H9 (cell line): Measurements from ENCODE around the gene HDAC7. TPM values are rescaled to one million over a fixed set of nuclear protein-coding genes. Genes with fewer than 3 reads are reported as not detected.

Experiments
- DNase-seq: peaks from one replicate; pipeline ENCODE4 v3.0.0-alpha.2; 2017
- H2AFZ ChIP-seq: one replicate; pipeline ENCODE4 v1.6.1; 2013; ENCODE audit warnings: mild to moderate bottlenecking, low read length, control low read depth, moderate library complexity
- H2AK5ac ChIP-seq: 2 replicates; pipeline ENCODE4 v1.6.1; 2013; ENCODE audit warnings: low read length, control low read depth, mixed read lengths; ENCODE audit not compliant: insufficient read length
- H2BK120ac ChIP-seq: one replicate; pipeline ENCODE4 v1.6.1; 2013; ENCODE audit warnings: low read depth, mild to moderate bottlenecking, low read length, control low read depth, inconsistent platforms; ENCODE audit not compliant: poor library complexity, severe bottlenecking
- H2BK12ac ChIP-seq: 2 replicates; pipeline ENCODE4 v1.6.1; 2013; ENCODE audit warnings: low read length, control low read depth, mixed read lengths, low read depth; ENCODE audit not compliant: insufficient read length
- H2BK15ac ChIP-seq: 2 replicates; pipeline ENCODE4 v1.6.1; 2013; ENCODE audit warnings: low read depth, low read length, control low read depth
- H2BK20ac ChIP-seq: one replicate; pipeline ENCODE4 v1.6.1; 2013; ENCODE audit warnings: low read depth, mild to moderate bottlenecking, low read length, control low read depth, inconsistent platforms; ENCODE audit not compliant: poor library complexity, severe bottlenecking
- H2BK5ac ChIP-seq: 2 replicates; pipeline ENCODE4 v1.6.1; 2013; ENCODE audit warnings: low read length, control low read depth, mixed read lengths; ENCODE audit not compliant: insufficient read length
- H3K14ac ChIP-seq: 2 replicates; pipeline ENCODE4 v1.6.1; 2013; ENCODE audit warnings: low read length, control low read depth; ENCODE audit not compliant: insufficient read depth
- H3K18ac ChIP-seq: 2 replicates; pipeline ENCODE4 v1.6.1; 2013; ENCODE audit warnings: low read depth, mild to moderate bottlenecking, mixed read lengths, low read length, control low read depth; ENCODE audit not compliant: insufficient read length
- H3K23ac ChIP-seq: 2 replicates; pipeline ENCODE4 v1.6.1; 2013; ENCODE audit warnings: low read length, control low read depth, mixed read lengths, low read depth; ENCODE audit not compliant: insufficient read length
- H3K23me2 ChIP-seq: 2 replicates; pipeline ENCODE4 v1.6.1; 2013; ENCODE audit warnings: low read depth, mild to moderate bottlenecking, mixed read lengths, low read length, control low read depth; ENCODE audit not compliant: insufficient read length, poor library complexity, severe bottlenecking
- H3K27ac ChIP-seq: 2 replicates; pipeline ENCODE4 v1.5.1; 2013; ENCODE audit warnings: low read length, control low read depth, mixed read lengths, low read depth; ENCODE audit not compliant: insufficient read length
- H3K27me3 ChIP-seq: 2 replicates; pipeline ENCODE4 v1.6.1; 2013; ENCODE audit warnings: low read length, control low read depth, inconsistent platforms; ENCODE audit not compliant: insufficient read depth
- H3K4ac ChIP-seq: 2 replicates; pipeline ENCODE4 v1.6.1; 2013; ENCODE audit warnings: low read depth, mild to moderate bottlenecking, control low read depth, inconsistent platforms, low read length, moderate library complexity
- H3K4me1 ChIP-seq: 2 replicates; pipeline ENCODE4 v1.6.1; 2013; ENCODE audit warnings: low read length, control low read depth, inconsistent platforms; ENCODE audit not compliant: insufficient read depth
- H3K4me2 ChIP-seq: 2 replicates; pipeline ENCODE4 v1.6.1; 2013; ENCODE audit warnings: low read length, control low read depth, mixed read lengths; ENCODE audit not compliant: insufficient read length, insufficient read depth
- H3K56ac ChIP-seq: 2 replicates; pipeline ENCODE4 v1.6.1; 2013; ENCODE audit warnings: low read depth, mild to moderate bottlenecking, mixed read lengths, low read length, control low read depth; ENCODE audit not compliant: insufficient read length
- H3K79me1 ChIP-seq: 2 replicates; pipeline ENCODE4 v1.6.1; 2013; ENCODE audit warnings: low read depth, mild to moderate bottlenecking, moderate library complexity, low read length, control low read depth, inconsistent platforms; ENCODE audit not compliant: insufficient read depth, poor library complexity, severe bottlenecking
- H3K79me2 ChIP-seq: 2 replicates; pipeline ENCODE4 v1.6.1; 2013; ENCODE audit warnings: low read length, control low read depth, inconsistent platforms; ENCODE audit not compliant: insufficient read depth
- H3K9ac ChIP-seq: 2 replicates; pipeline ENCODE4 v1.6.1; 2013; ENCODE audit warnings: low read length, control low read depth, mixed read lengths; ENCODE audit not compliant: insufficient read length; ENCODE audit errors: extremely low read depth
- H3K9me3 ChIP-seq: one replicate; pipeline ENCODE4 v1.6.1; 2013; ENCODE audit warnings: low read depth, low read length, inconsistent platforms; ENCODE audit not compliant: control insufficient read depth
- H3T11ph ChIP-seq: one replicate; pipeline ENCODE4 v1.6.1; 2013; ENCODE audit warnings: mild to moderate bottlenecking, low read length, control low read depth, inconsistent platforms
- H4K20me1 ChIP-seq: one replicate; pipeline ENCODE4 v1.6.1; 2013; ENCODE audit not compliant: control insufficient read depth, insufficient read length, insufficient read depth
- H4K5ac ChIP-seq: 2 replicates; pipeline ENCODE4 v1.6.1; 2013; ENCODE audit warnings: low read depth, mild to moderate bottlenecking, mixed read lengths, low read length, control low read depth; ENCODE audit not compliant: insufficient read length
- H4K8ac ChIP-seq: replicated peaks from 2 replicates; pipeline ENCODE4 v1.6.1; 2013; ENCODE audit warnings: low read length, control low read depth, mixed read lengths, low read depth; ENCODE audit not compliant: insufficient read length
- H4K91ac ChIP-seq: 2 replicates; pipeline ENCODE4 v1.6.1; 2013; ENCODE audit warnings: low read depth, mild to moderate bottlenecking, moderate library complexity, mixed read lengths, low read length, control low read depth; ENCODE audit not compliant: insufficient read length
- H3K27ac Mint-ChIP-seq, 3 experiments: 2 replicates in 2 of 3; 3 replicates in 1 of 3; pipeline ENCODE4 v1.8.0; 2020 to 2021; ENCODE audit warnings: mixed read lengths in 3 of 3, mild to moderate bottlenecking in 1 of 3, moderate library complexity in 1 of 3
- H3K27me3 Mint-ChIP-seq: 2 replicates; pipeline ENCODE4 v1.8.0; 2021; ENCODE audit warnings: low read depth, mild to moderate bottlenecking, moderate library complexity, mixed read lengths
- H3K36me3 Mint-ChIP-seq, 3 experiments: 2 replicates in 2 of 3; 3 replicates in 1 of 3; pipeline ENCODE4 v1.8.0; 2020 to 2021; ENCODE audit warnings: low read depth in 3 of 3, mixed read lengths in 3 of 3; ENCODE audit not compliant: insufficient read depth in 1 of 3
- H3K4me1 Mint-ChIP-seq, 2 experiments: 2 replicates each; pipeline ENCODE4 v1.8.0; 2020; ENCODE audit warnings: mixed read lengths in 2 of 2
- H3K4me3 Mint-ChIP-seq, 2 experiments: 2 replicates in 1 of 2; 3 replicates in 1 of 2; pipeline ENCODE4 v1.8.0; 2020 to 2021; ENCODE audit warnings: mild to moderate bottlenecking in 2 of 2, mixed read lengths in 2 of 2, moderate library complexity in 1 of 2
- H3K9me3 Mint-ChIP-seq, 2 experiments: 2 replicates in 1 of 2; 3 replicates in 1 of 2; pipeline ENCODE4 v1.8.0; 2020; ENCODE audit warnings: mild to moderate bottlenecking in 2 of 2, mixed read lengths in 2 of 2, moderate library complexity in 1 of 2
- CTCF ChIP-seq: fragments of 200-600 bp; sonication (generic); conservative IDR thresholded peaks from 3 replicates; pipeline ENCODE4 v1.8.0; 2021; ENCODE audit warnings: antibody characterized with exemption, mild to moderate bottlenecking
- WGBS: extraction: QIAGEN DNeasy Blood & Tissue Kit; methylation state at CpG from one replicate; pipeline ENCODE4 v1.1.7; 2013; ENCODE audit warnings: missing lambda C conversion rate, low lambda C conversion rate, mixed read lengths; ENCODE audit not compliant: insufficient read length; ENCODE audit errors: extremely low coverage; 5-methylcytosine and 5-hydroxymethylcytosine counted together
- total RNA-seq: library from RNA; stranded (reverse); gene quantifications from 2 replicates; pipeline ENCODE4 v1.2.1, GENCODE V29; 2021

Gene HDAC7
- total RNA-seq, 1 experiment from 2014 or later, result 72.1 TPM

GRCh38 chr12:47852096-47852571 is 32.4 kb upstream of the HDAC7 start:
- Histone ChIP-seq H3K79me1 (no peaks in the 10 kb centered on the region), H3K4me1 (peaks cover 2% of the 10 kb centered on the region; the same call in 1 of the 2 replicates), H3K4ac (no peak overlapping the region), H3K79me2 (no peaks in the 10 kb centered on the region), H3K23ac (no peak overlapping the region), H3K9me3 (no peaks in the 10 kb centered on the region), H2AFZ (no peak overlapping the region), H4K20me1 (no peaks in the 10 kb centered on the region), H2BK20ac (no peak overlapping the region), H2AK5ac (no peak overlapping the region), H2BK120ac (no peak overlapping the region), H3T11ph (no peak overlapping the region), H3K27me3 (no peaks in the 10 kb centered on the region; the same call in 1 of the 2 replicates), H3K56ac (no peak overlapping the region), H3K4me2 (no peak overlapping the region), H2BK12ac (no peak overlapping the region), H3K27ac (no peak overlapping the region), H3K18ac (no peak overlapping the region), H3K14ac (no peak overlapping the region), H3K23me2 (no peaks in the 10 kb centered on the region), H4K91ac (no peak overlapping the region), H2BK15ac (no peak overlapping the region), H4K5ac (no peak overlapping the region), H2BK5ac (no peak overlapping the region), H3K9ac (no peak overlapping the region), H4K8ac (no peak overlapping the region)
- Mint-ChIP-seq H3K36me3 (no peaks in the 10 kb centered on the region; a peak in 1 of 7 replicates), H3K9me3 (no peaks in the 10 kb centered on the region; a peak in 1 of 5 replicates), H3K4me1 (peaks cover 14 to 20% of the 10 kb centered on the region in 2 experiments), H3K27me3 (peaks cover 15% of the 10 kb centered on the region), H3K27ac (no peak overlapping the region), H3K4me3 (no peak overlapping the region)
- peak; percentile 31 for DNase-seq
- no peak for TF ChIP-seq CTCF
- WGBS, result no CpG with 5 or more reads among the region's 10 CpGs
